SK-N-SH (cell line): ENCODE measurements around the gene NKX6-2. TPM values are rescaled to one million over a fixed set of nuclear protein-coding genes. Genes with fewer than 3 reads are reported as not detected.

Source experiments
- CTCF ChIA-PET: fragments of 300-600, 350-600 bp; formaldehyde crosslinking; extraction: SDS; loops from one replicate; lab custom pipeline; 2021; lab: Yijun Ruan, JAX
- POLR2A ChIA-PET: fragments of 350-600 bp; sonication (Branson Sonifier 250); formaldehyde crosslinking; extraction: SDS; loops from one replicate; lab custom pipeline; 2020; ENCODE audit warnings: antibody characterized with exemption, inconsistent platforms; lab: Yijun Ruan, JAX
- DNase-seq: peaks from one replicate; pipeline ENCODE4 v3.0.0; 2012
- H2AFZ ChIP-seq: fragments of 200-600 bp; sonication (generic); 2 replicates; pipeline ENCODE4 v1.8.1; 2016; ENCODE audit warnings: antibody characterized with exemption, mild to moderate bottlenecking, low read depth
- H3F3A ChIP-seq: fragments of 200-600 bp; sonication (generic); replicated peaks from 2 replicates; pipeline ENCODE3; 2016; ENCODE audit warnings: antibody characterized with exemption, mild to moderate bottlenecking; ENCODE audit not compliant: insufficient read depth
- H3K27ac ChIP-seq, 2 experiments: fragments of 200-500 bp in 1 of 2; fragments of 200-600 bp in 1 of 2; sonication (Bioruptor generic) in 1 of 2; sonication (generic), shearing (Covaris generic) in 1 of 2; 2 replicates each; pipeline versions ENCODE4 v1.5.1 to v1.6.1; 2014 to 2016; ENCODE audit warnings: low read depth in 2 of 2, inconsistent platforms in 1 of 2, low read length in 1 of 2, mild to moderate bottlenecking in 1 of 2, mixed read lengths in 1 of 2
- H3K27me3 ChIP-seq: fragments of 200-600 bp; sonication (generic), shearing (Covaris generic); 2 replicates; pipeline ENCODE4 v1.6.1; 2016; ENCODE audit warnings: mixed run types; ENCODE audit not compliant: insufficient read depth
- H3K36me3 ChIP-seq, 2 experiments: fragments of 200-500 bp in 1 of 2; fragments of 200-600 bp in 1 of 2; sonication (Bioruptor generic) in 1 of 2; sonication (generic) in 1 of 2; replicated peaks in 1 of 2; 2 replicates each; pipeline versions ENCODE3 to v1.5.1; 2014 to 2016; ENCODE audit warnings: low read length in 1 of 2, mild to moderate bottlenecking in 1 of 2; ENCODE audit not compliant: insufficient read depth in 2 of 2, control insufficient read depth in 1 of 2
- H3K4me1 ChIP-seq, 2 experiments: fragments of 200-500 bp in 1 of 2; fragments of 200-600 bp in 1 of 2; sonication (Bioruptor generic) in 1 of 2; sonication (generic), shearing (Covaris generic) in 1 of 2; 2 replicates each; pipeline versions ENCODE4 v1.5.1 to v1.6.1; 2014 to 2016; ENCODE audit warnings: low read depth in 1 of 2, low read length in 1 of 2, mixed run types in 1 of 2; ENCODE audit not compliant: insufficient read depth in 2 of 2, control insufficient read depth in 1 of 2
- H3K4me2 ChIP-seq: fragments of 200-600 bp; sonication (generic), shearing (Covaris generic); 2 replicates; pipeline ENCODE4 v1.6.1; 2017; ENCODE audit warnings: mixed run types
- H3K4me3 ChIP-seq, 2 experiments: fragments of 200-500 bp in 1 of 2; fragments of 200-600 bp in 1 of 2; sonication (Bioruptor generic) in 1 of 2; sonication (generic), shearing (Covaris generic) in 1 of 2; 2 replicates each; pipeline versions ENCODE4 v1.5.1 to v1.8.1; 2014 to 2016; ENCODE audit warnings: low read depth in 2 of 2, inconsistent platforms in 1 of 2, low read length in 1 of 2, mild to moderate bottlenecking in 1 of 2, mixed read lengths in 1 of 2, moderate library complexity in 1 of 2
- H3K79me2 ChIP-seq: fragments of 200-600 bp; sonication (generic); 2 replicates; pipeline ENCODE4 v1.8.1; 2017; ENCODE audit warnings: mild to moderate bottlenecking; ENCODE audit not compliant: insufficient read depth
- H3K9ac ChIP-seq: fragments of 200-600 bp; sonication (generic); 2 replicates; pipeline ENCODE4 v1.6.1; 2017; ENCODE audit warnings: mixed run types
- H3K9me2 ChIP-seq: fragments of 200-600 bp; sonication (generic); 2 replicates; pipeline ENCODE4 v1.6.1; 2017; ENCODE audit warnings: mixed run types
- H3K9me3 ChIP-seq: fragments of 200-600 bp; sonication (generic); 2 replicates; pipeline ENCODE4 v1.6.1; 2017; ENCODE audit warnings: mixed run types, mild to moderate bottlenecking, moderate library complexity
- H4K20me1 ChIP-seq: fragments of 200-600 bp; sonication (generic); 2 replicates; pipeline ENCODE4 v1.6.1; 2017; ENCODE audit warnings: mild to moderate bottlenecking, mixed run types; ENCODE audit not compliant: insufficient read depth
- EZH2phosphoT487 ChIP-seq: fragments of 200-600 bp; sonication (generic); IDR thresholded peaks from 2 replicates; pipeline ENCODE4 v1.6.1; 2017; ENCODE audit warnings: low read depth, mixed run types, mild to moderate bottlenecking, antibody characterized with exemption, moderate library complexity, borderline replicate concordance
- FOXJ3 ChIP-seq: sonication (generic); formaldehyde crosslinking; IDR thresholded peaks from 2 replicates; pipeline ENCODE4 v1.5.1; 2020; ENCODE audit warnings: mild to moderate bottlenecking, missing genetic modification reagents
- GABPA ChIP-seq: IDR thresholded peaks from 2 replicates; pipeline ENCODE4 v1.4.0; 2012; ENCODE audit warnings: low read depth, mild to moderate bottlenecking
- NRF1 ChIP-seq: IDR thresholded peaks from 2 replicates; pipeline ENCODE4 v1.6.1; 2012; ENCODE audit warnings: low read depth, mild to moderate bottlenecking, low read length
- RFX5 ChIP-seq: IDR thresholded peaks from 2 replicates; pipeline ENCODE4 v1.6.1; 2012; ENCODE audit warnings: mild to moderate bottlenecking, improper control_type of control experiment, low read length
- RXRA ChIP-seq: IDR thresholded peaks from 2 replicates; pipeline ENCODE4 v1.4.0; 2012; ENCODE audit warnings: low read depth, mild to moderate bottlenecking, borderline replicate concordance
- TAF1 ChIP-seq: IDR thresholded peaks from 2 replicates; pipeline ENCODE4 v1.6.1; 2012; ENCODE audit warnings: low read depth, mild to moderate bottlenecking, low read length, moderate library complexity, borderline replicate concordance
- YY1 ChIP-seq: IDR thresholded peaks from 2 replicates; pipeline ENCODE4 v1.4.0; 2012; ENCODE audit warnings: low read depth, mild to moderate bottlenecking
- WGBS: methylation state at CpG from one replicate; pipeline ENCODE4 v1.1.6; 2017; ENCODE audit warnings: low lambda C conversion rate; 5-methylcytosine and 5-hydroxymethylcytosine counted together
- polyA plus RNA-seq, 3 experiments: library from polyadenylated mRNA; depleted of rRNA; stranded (reverse); fragments of >200 nt; gene quantifications; 2 replicates each; pipeline ENCODE4 v1.2.3, GENCODE V29; 2012
- TF ChIP-seq, protein P1 (sequence below): fragments of 150-350 bp; IDR thresholded peaks from 2 replicates; pipeline ENCODE4 v1.6.1; 2016; ENCODE audit warnings: mild to moderate bottlenecking, low read depth, low read length
- TF ChIP-seq, protein P2 (sequence below): IDR thresholded peaks from 2 replicates; pipeline ENCODE4 v1.6.1; 2012; ENCODE audit warnings: mild to moderate bottlenecking, low read depth, low read length, moderate library complexity
- TF ChIP-seq, protein P3 (sequence below): fragments of 200-600 bp; sonication (generic); IDR thresholded peaks from 2 replicates; pipeline ENCODE4 v1.6.1; 2017; ENCODE audit warnings: antibody characterized with exemption, mild to moderate bottlenecking, moderate library complexity

Gene NKX6-2
- polyA plus RNA-seq, 1 of the 3 experiments (the other 2 are of a cell fraction): not detected

DNA sequence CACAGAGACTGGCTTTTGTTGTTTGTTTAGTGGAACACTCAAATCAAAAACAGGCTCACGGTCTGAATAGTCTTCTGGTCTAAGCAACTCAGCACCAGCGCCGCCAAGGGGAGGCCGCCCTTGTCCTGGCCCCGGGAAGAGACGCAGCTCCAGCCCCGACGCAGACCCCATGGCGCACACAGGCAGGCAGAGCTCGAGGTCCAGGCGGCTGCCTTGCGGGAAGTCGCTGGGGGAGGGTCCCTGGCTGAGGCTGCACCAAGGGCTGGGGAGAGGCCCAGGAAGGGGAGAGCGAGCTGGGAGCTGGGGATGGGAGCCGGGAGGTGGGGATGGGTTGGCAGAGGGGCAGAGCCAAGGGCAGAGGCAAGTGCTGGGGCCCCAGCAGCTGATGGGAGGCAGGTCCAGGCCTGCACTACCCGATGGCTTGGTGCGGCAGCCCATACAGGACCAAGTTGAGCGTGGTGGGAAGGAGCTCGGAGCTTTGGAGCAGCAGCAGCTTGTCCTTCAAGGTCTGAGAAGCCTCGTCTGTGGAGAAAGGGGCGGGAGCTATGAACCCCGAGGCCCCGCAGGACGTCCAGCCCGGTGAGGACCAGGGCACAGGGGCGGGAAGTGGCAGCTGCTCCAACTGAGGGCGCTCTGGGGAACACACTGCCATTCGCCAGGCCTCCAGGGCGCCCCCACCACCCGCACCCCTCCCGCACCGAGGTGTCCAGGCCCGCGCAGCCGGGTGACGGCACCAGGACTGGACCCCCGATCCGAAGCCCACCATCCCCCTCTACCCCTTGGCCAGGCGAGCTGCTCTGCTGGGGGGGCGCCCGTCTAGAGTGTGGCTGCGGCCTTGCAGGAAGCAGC, 22.7 kb upstream of the NKX6-2 start:
- no peak for TF ChIP-seq GABPA
- TF ChIP-seq, protein P1, sequence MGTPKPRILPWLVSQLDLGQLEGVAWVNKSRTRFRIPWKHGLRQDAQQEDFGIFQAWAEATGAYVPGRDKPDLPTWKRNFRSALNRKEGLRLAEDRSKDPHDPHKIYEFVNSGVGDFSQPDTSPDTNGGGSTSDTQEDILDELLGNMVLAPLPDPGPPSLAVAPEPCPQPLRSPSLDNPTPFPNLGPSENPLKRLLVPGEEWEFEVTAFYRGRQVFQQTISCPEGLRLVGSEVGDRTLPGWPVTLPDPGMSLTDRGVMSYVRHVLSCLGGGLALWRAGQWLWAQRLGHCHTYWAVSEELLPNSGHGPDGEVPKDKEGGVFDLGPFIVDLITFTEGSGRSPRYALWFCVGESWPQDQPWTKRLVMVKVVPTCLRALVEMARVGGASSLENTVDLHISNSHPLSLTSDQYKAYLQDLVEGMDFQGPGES: no peak
- TF ChIP-seq, protein P2, sequence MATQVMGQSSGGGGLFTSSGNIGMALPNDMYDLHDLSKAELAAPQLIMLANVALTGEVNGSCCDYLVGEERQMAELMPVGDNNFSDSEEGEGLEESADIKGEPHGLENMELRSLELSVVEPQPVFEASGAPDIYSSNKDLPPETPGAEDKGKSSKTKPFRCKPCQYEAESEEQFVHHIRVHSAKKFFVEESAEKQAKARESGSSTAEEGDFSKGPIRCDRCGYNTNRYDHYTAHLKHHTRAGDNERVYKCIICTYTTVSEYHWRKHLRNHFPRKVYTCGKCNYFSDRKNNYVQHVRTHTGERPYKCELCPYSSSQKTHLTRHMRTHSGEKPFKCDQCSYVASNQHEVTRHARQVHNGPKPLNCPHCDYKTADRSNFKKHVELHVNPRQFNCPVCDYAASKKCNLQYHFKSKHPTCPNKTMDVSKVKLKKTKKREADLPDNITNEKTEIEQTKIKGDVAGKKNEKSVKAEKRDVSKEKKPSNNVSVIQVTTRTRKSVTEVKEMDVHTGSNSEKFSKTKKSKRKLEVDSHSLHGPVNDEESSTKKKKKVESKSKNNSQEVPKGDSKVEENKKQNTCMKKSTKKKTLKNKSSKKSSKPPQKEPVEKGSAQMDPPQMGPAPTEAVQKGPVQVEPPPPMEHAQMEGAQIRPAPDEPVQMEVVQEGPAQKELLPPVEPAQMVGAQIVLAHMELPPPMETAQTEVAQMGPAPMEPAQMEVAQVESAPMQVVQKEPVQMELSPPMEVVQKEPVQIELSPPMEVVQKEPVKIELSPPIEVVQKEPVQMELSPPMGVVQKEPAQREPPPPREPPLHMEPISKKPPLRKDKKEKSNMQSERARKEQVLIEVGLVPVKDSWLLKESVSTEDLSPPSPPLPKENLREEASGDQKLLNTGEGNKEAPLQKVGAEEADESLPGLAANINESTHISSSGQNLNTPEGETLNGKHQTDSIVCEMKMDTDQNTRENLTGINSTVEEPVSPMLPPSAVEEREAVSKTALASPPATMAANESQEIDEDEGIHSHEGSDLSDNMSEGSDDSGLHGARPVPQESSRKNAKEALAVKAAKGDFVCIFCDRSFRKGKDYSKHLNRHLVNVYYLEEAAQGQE: no peak
- no peak for TF ChIP-seq YY1
- TF ChIP-seq RXRA: no peak
- TF ChIP-seq, all 33 proteins: peak for 0
- Histone ChIP-seq H3K4me3 (no peak overlapping the region), H3K9ac (no peak overlapping the region), H3K9me3 (no peaks in the 10 kb centered on the region), H3K4me2 (no peak overlapping the region), H3K27me3 (no peaks in the 10 kb centered on the region), H3F3A (no peaks in the 10 kb centered on the region), H4K20me1 (no peaks in the 10 kb centered on the region), H3K36me3 (no peaks in the 10 kb centered on the region), H3K79me2 (no peaks in the 10 kb centered on the region), H2AFZ (no peak overlapping the region), H3K27ac (no peak overlapping the region), H3K9me2 (no peaks in the 10 kb centered on the region), H3K4me1 (peaks cover 0 to under 1% of the 10 kb centered on the region in 2 experiments; a peak in 1 of 4 replicates)
- CTCF ChIA-PET: interaction anchor here (0.9 to 1.4 kb wide), 3 partner anchors 15 to 350 kb away, joined by 3 to 6 read pairs (median 5); no protein-coding TSS in a partner anchor
- POLR2A ChIA-PET: no interaction called here
- 69% methylated on average over 14 of the region's 42 CpGs for WGBS
- no peak for DNase-seq

DNA sequence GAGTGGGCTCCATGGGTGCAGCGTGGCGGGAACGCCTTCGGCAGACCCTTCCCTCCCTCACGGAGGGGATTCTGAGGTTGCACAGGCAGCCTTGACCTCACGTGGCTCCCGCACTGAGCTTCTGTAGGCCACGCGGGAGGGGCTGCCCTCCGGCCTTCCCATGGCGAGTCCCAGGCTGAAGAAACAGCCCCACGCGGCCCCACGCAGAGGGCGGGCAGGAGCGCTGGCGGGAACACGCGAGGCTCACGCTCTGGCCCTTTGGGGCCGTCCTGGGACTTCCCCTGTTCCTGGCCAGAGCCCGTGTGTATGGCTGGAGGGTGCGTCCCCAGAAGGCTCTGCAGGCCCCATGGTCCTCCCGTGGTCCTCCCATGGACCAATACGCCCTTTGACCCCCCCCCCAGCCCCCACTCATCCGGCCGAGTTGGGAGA, 21.7 kb upstream of the NKX6-2 start:
- 25% methylated on average over 2 of the region's 27 CpGs for WGBS
- Histone ChIP-seq H3K27me3 (no peaks in the 10 kb centered on the region), H3K4me1 (peaks cover 0 to 5% of the 10 kb centered on the region in 2 experiments; a peak in 1 of 4 replicates), H3K4me2 (no peak overlapping the region), H3F3A (no peaks in the 10 kb centered on the region), H3K9me3 (no peaks in the 10 kb centered on the region), H3K36me3 (no peaks in the 10 kb centered on the region), H4K20me1 (no peaks in the 10 kb centered on the region), H3K27ac (no peak overlapping the region), H2AFZ (no peak overlapping the region), H3K79me2 (no peaks in the 10 kb centered on the region), H3K9ac (no peak overlapping the region), H3K9me2 (no peaks in the 10 kb centered on the region), H3K4me3 (no peak overlapping the region)
- ChIA-PET CTCF (interaction anchor here (0.6 to 0.8 kb wide), 2 partner anchors 150 to 172 kb away, joined by 3 read pairs; no protein-coding TSS in a partner anchor), POLR2A (no interaction called here)
- TF ChIP-seq EZH2phosphoT487 (no peak), NRF1 (no peak), FOXJ3 (CRISPR knock-in tag) (no peak), TAF1 (no peak), RFX5 (no peak)
- TF ChIP-seq, protein P3, sequence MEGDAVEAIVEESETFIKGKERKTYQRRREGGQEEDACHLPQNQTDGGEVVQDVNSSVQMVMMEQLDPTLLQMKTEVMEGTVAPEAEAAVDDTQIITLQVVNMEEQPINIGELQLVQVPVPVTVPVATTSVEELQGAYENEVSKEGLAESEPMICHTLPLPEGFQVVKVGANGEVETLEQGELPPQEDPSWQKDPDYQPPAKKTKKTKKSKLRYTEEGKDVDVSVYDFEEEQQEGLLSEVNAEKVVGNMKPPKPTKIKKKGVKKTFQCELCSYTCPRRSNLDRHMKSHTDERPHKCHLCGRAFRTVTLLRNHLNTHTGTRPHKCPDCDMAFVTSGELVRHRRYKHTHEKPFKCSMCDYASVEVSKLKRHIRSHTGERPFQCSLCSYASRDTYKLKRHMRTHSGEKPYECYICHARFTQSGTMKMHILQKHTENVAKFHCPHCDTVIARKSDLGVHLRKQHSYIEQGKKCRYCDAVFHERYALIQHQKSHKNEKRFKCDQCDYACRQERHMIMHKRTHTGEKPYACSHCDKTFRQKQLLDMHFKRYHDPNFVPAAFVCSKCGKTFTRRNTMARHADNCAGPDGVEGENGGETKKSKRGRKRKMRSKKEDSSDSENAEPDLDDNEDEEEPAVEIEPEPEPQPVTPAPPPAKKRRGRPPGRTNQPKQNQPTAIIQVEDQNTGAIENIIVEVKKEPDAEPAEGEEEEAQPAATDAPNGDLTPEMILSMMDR: no peak
- TF ChIP-seq, protein P2: no peak
- no peak for DNase-seq
